Mesenteric fat pad (tissue), 1 donor: Measurements from ENCODE around the gene C8A. TPM values are rescaled to one million over a fixed set of nuclear protein-coding genes. Genes with fewer than 3 reads are reported as not detected.

Experiments
- DNase-seq: peaks from one replicate; pipeline ENCODE4 v3.0.0-alpha.2; 2020; ENCODE audit warnings: low spot score
- total RNA-seq: library from RNA; stranded (reverse); fragmentation: NEBNext Ultra II Directional; extraction: Animal tissue kit (Norgen Biotek cat#: 25700); gene quantifications from one replicate; pipeline ENCODE4 v1.2.1, GENCODE V29; 2021
- donor health status: DM: yes; HTN: yes; CAD: no.

C8A gene
- total RNA-seq, 1 donor from 2014 or later = not detected

- DNase-seq = no peak
Observed at GRCh38 chr1:56924116-56924515, 69.5 kb downstream of the C8A start.

GRCh38 chr1:56925193-56925592 is 70.6 kb downstream of the C8A start:
- no peak for DNase-seq

- no peak for DNase-seq
Observed at GRCh38 chr1:56927171-56927570, 72.6 kb downstream of the C8A start.

- no peak for DNase-seq
Observed at GRCh38 chr1:56927986-56928385, 73.4 kb downstream of the C8A start.

- no peak for DNase-seq
Observed at GRCh38 chr1:56929492-56929891, 74.9 kb downstream of the C8A start.

- no peak for DNase-seq
Observed at GRCh38 chr1:56931211-56931610, 76.6 kb downstream of the C8A start.

GRCh38 chr1:56931686-56932085 is 77.1 kb downstream of the C8A start:
- no peak for DNase-seq

- DNase-seq = no peak
Observed at GRCh38 chr1:56933161-56933560, 78.6 kb downstream of the C8A start.

- no peak for DNase-seq
Observed at GRCh38 chr1:56933606-56934005, 79.0 kb downstream of the C8A start.

GRCh38 chr1:56934430-56935060 is 79.9 kb downstream of the C8A start:
- DNase-seq = no peak

- DNase-seq = no peak
Observed at GRCh38 chr1:56938646-56939045, 84.0 kb downstream of the C8A start.

GRCh38 chr1:56939209-56939608 is 84.6 kb downstream of the C8A start:
- DNase-seq = no peak

GRCh38 chr1:56940039-56940438 is 85.4 kb downstream of the C8A start:
- DNase-seq = no peak

- no peak for DNase-seq
Observed at GRCh38 chr1:56948403-56949023, 93.9 kb downstream of the C8A start.

GRCh38 chr1:56952501-56952900 is 97.9 kb downstream of the C8A start:
- no peak for DNase-seq

- DNase-seq = no peak
Observed at GRCh38 chr1:56953386-56953785, 98.8 kb downstream of the C8A start.

- no peak for DNase-seq
Observed at GRCh38 chr1:56954664-56955063, 100.1 kb downstream of the C8A start.

- DNase-seq = no peak
Observed at GRCh38 chr1:56957931-56958330, 103.3 kb downstream of the C8A start.

- DNase-seq = no peak
Observed at GRCh38 chr1:56958526-56958925, 103.9 kb downstream of the C8A start.

GRCh38 chr1:56961426-56961825 is 106.8 kb downstream of the C8A start:
- DNase-seq = no peak

- DNase-seq = no peak
Observed at GRCh38 chr1:56963667-56964066, 109.1 kb downstream of the C8A start.

- no peak for DNase-seq
Observed at GRCh38 chr1:56964349-56965017, 109.9 kb downstream of the C8A start.

- DNase-seq = no peak
Observed at GRCh38 chr1:56965191-56965590, 110.6 kb downstream of the C8A start.
